Measurements from ENCODE around the gene POP5.

GRCh38 chr12:120592121-120593049 lies 11.2 kb upstream of the POP5 start:
- TF ChIP-seq RAD21 (IDR thresholded peaks at IDR 0.05; ENCODE audit: low read depth) = no peak
- TF ChIP-seq EP300 (IDR thresholded peaks at IDR 0.05; ENCODE audit: borderline replicate concordance) = no peak
- TF ChIP-seq ZBTB7A (IDR thresholded peaks at IDR 0.05; ENCODE audit: low read depth) = no peak
